Lung (tissue), 12 donors: ENCODE results near the gene ATG7. TPM values are rescaled to one million over a fixed set of nuclear protein-coding genes. Genes with fewer than 3 reads are reported as not detected.

Experiments
- ATAC-seq: fragments of 200-7000 bp; cut with Tn5 transposase; one replicate; pipeline ENCODE4 v1.9.1; 2020; ENCODE audit warnings: moderate number of reproducible peaks; ENCODE audit not compliant: insufficient read depth, low FRiP score
- DNase-seq, 3 donors: peaks; one replicate each; pipeline ENCODE4 v3.0.0-alpha.2; 2013 to 2017
- H3K27ac ChIP-seq, 2 donors: one replicate each; pipeline ENCODE4 v1.5.1; 2013; ENCODE audit warnings: mild to moderate bottlenecking in 2 of 2, moderate library complexity in 2 of 2, control low read depth in 1 of 2, inconsistent platforms in 1 of 2, low read depth in 1 of 2, low read length in 1 of 2
- H3K27me3 ChIP-seq, 3 donors: one replicate each; pipeline ENCODE4 v1.5.1; 2013; ENCODE audit warnings: low read length in 2 of 3; ENCODE audit not compliant: control insufficient read depth in 3 of 3, insufficient read depth in 3 of 3
- H3K36me3 ChIP-seq, 4 donors: one replicate each; pipeline ENCODE4 v1.5.1; 2013; ENCODE audit warnings: low read length in 4 of 4, mild to moderate bottlenecking in 1 of 4, moderate library complexity in 1 of 4; ENCODE audit not compliant: control insufficient read depth in 4 of 4, insufficient read depth in 4 of 4
- H3K4me1 ChIP-seq, 5 donors: one replicate each; pipeline ENCODE4 v1.5.1; 2013; ENCODE audit warnings: low read length in 5 of 5, mild to moderate bottlenecking in 2 of 5, moderate library complexity in 1 of 5; ENCODE audit not compliant: control insufficient read depth in 5 of 5, insufficient read depth in 5 of 5
- H3K4me3 ChIP-seq: one replicate; pipeline ENCODE4 v1.5.1; 2013; ENCODE audit warnings: mild to moderate bottlenecking, control low read depth, moderate library complexity
- H3K9ac ChIP-seq, 2 donors: one replicate each; pipeline ENCODE4 v1.5.1; 2013; ENCODE audit warnings: low read length in 2 of 2, control low read depth in 1 of 2; ENCODE audit not compliant: insufficient read depth in 1 of 2
- H3K9me3 ChIP-seq, 4 donors: one replicate each; pipeline ENCODE4 v1.5.1; 2013; ENCODE audit warnings: low read length in 3 of 4, mild to moderate bottlenecking in 1 of 4, moderate library complexity in 1 of 4; ENCODE audit not compliant: control insufficient read depth in 4 of 4, insufficient read depth in 3 of 4
- WGBS, 2 donors: extraction: QIAGEN DNeasy Blood & Tissue Kit; methylation state at CpG; one replicate each; pipeline ENCODE4 v1.1.7; 2013; 5-methylcytosine and 5-hydroxymethylcytosine counted together
- polyA plus RNA-seq, 2 donors: library from polyadenylated mRNA; stranded (reverse); fragments of 200-250 nt; gene quantifications; one replicate each; pipeline ENCODE4 v1.2.1, GENCODE V29; 2013
- total RNA-seq, 2 donors: library from RNA; depleted of rRNA in 1 of 2; stranded (reverse); fragments of >200 nt in 1 of 2; gene quantifications; one replicate each; pipeline ENCODE4 v1.2.1, GENCODE V29; 2014 to 2021
- TF ChIP-seq, protein P1 (sequence below): IDR thresholded peaks from 2 replicates; pipeline ENCODE4 v1.5.1; 2012; ENCODE audit warnings: mild to moderate bottlenecking; ENCODE audit errors: control extremely low read depth, extremely low read depth
- donor health status: control.
- donor health status: control.
- donor health status: Bipolar disorder and iron deficiency.
- donor health status: healthy.
- donor health status: DM: yes; HTN: yes; CAD: no.

ATG7 gene
- total and polyA plus RNA-seq, 4 donors, result 11.2 to 72.0 (median 53.3) TPM

DNA sequence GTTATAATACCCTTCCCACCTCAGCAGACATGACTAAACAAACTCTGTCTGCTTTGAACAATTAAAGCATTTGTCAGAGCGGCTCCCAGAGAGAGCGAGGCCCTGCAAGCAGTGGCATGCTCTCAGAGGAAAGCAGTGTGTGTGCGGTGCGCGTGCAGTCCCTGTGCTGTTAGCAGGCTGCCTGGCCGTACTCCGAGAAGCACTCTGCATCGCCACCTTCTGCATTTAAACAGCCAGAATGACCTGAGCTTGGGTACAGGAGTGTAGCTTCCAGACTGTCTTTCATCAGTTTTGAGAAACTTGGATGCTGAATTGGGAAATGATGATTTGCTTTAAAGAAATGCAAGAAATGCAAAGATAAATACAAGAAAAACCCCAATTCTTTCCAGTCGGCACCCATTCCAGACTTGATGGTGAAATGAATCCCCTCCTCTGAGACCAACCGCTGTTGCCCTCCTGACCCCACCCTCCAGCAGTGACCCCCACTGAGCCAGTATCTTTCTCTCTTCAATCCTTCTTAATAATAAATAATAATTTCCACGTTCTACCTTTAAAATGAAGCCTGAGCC is 258.0 kb downstream of the ATG7 start:
- Histone ChIP-seq H3K27ac (no peak overlapping the region), H3K4me3 (no peak overlapping the region), H3K4me1 (peaks cover 0 to 34% (median 0%) of the 10 kb centered on the region in 5 donors), H3K27me3 (no peaks in the 10 kb centered on the region), H3K36me3 (no peaks in the 10 kb centered on the region), H3K9ac (no peak overlapping the region), H3K9me3 (no peaks in the 10 kb centered on the region)
- WGBS, 2 donors, result 84 to 88% methylated on average over 11 of the region's 11 CpGs
- TF ChIP-seq, protein P1, sequence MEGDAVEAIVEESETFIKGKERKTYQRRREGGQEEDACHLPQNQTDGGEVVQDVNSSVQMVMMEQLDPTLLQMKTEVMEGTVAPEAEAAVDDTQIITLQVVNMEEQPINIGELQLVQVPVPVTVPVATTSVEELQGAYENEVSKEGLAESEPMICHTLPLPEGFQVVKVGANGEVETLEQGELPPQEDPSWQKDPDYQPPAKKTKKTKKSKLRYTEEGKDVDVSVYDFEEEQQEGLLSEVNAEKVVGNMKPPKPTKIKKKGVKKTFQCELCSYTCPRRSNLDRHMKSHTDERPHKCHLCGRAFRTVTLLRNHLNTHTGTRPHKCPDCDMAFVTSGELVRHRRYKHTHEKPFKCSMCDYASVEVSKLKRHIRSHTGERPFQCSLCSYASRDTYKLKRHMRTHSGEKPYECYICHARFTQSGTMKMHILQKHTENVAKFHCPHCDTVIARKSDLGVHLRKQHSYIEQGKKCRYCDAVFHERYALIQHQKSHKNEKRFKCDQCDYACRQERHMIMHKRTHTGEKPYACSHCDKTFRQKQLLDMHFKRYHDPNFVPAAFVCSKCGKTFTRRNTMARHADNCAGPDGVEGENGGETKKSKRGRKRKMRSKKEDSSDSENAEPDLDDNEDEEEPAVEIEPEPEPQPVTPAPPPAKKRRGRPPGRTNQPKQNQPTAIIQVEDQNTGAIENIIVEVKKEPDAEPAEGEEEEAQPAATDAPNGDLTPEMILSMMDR, result no peak
- ATAC-seq, result no peak
- peak; percentile 68 to 85 (median 77) for DNase-seq

DNA sequence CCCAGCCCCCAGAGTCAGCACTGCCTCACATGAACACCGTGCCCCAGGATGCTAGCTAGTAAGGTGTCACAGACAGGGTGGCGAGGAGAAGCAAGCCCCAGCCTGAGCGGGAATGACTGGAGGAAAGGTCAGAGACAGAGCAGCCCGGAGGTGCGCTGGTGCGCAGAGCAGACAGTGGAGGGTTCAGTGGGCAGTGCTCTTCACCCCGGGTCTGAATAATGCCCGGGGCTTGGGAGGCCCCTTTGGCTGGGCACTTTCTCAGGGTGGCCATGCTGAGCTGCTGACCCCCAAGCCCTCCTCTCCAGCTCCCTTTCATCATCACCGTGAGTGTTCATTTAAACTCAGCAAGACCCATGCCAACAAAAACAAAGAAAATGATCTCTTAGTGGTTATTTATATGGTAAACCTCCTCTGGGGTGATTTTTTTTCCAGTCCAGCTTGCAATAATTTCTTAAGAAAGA is 260.8 kb downstream of the ATG7 start:
- ATAC-seq (no peak), DNase-seq (peak in 1 of 3 donors; percentile 44)
- H3K27me3 ChIP-seq, result no peaks in the 10 kb centered on the region
- TF ChIP-seq, protein P1, result no peak
- H3K36me3 ChIP-seq, result no peaks in the 10 kb centered on the region
- 89 to 90% methylated on average over 9 of the region's 9 CpGs for WGBS, 2 donors
- H3K4me1 ChIP-seq, result peaks cover 0 to 34% (median 0%) of the 10 kb centered on the region in 5 donors
- H3K4me3 ChIP-seq, result no peak overlapping the region
- H3K9ac ChIP-seq, result no peak overlapping the region
- no peak overlapping the region for H3K27ac ChIP-seq
- H3K9me3 ChIP-seq, result no peaks in the 10 kb centered on the region

DNA sequence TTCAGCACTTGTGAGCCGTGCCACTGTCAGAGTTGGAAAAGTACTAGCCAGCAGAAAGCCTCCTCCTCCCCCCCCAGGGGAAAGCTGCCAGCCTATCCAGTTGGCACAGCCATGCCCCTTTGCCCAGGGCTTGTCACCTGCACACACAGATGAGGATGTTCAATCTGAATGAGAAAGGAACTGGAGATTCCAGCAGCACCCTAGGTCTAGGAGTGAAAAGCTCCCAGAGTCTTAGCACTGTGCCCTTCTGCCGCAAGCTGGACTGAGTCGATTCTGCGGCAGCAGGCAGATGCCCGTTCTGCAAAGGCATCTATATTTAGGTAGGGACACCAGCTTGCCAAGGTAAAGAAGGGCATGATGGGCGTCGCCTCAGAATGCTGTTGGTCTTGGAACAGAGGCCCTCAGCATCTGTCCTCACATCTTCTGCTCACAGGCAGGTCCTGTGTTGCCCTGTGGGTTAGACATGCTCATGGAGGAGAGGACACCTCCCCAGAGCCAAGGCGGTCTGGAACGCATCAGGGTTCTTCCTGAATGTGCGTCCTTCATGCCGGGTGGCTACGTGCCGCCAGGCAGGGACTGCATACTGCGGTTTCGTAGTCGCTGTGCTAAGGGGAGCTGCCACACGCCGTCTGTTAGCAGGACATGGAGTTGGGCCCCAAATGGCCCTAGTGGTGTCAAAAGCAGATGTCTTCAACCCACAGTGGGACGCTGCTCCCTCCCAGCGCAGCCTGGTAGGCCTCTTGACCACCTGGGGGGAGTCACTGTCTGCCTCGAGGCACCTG is 262.0 kb downstream of the ATG7 start:
- Histone ChIP-seq H3K36me3 (no peaks in the 10 kb centered on the region), H3K4me1 (peaks cover 0 to 34% (median 0%) of the 10 kb centered on the region in 5 donors), H3K9me3 (no peaks in the 10 kb centered on the region), H3K9ac (no peak overlapping the region), H3K27ac (no peak overlapping the region), H3K27me3 (no peaks in the 10 kb centered on the region), H3K4me3 (no peak overlapping the region)
- WGBS, 2 donors, result 94 to 95% methylated on average over 21 of the region's 21 CpGs
- ATAC-seq (no peak), DNase-seq (no peak)
- TF ChIP-seq, protein P1, result no peak
